HepG2 (cell line): Measurements from ENCODE around the gene STXBP4. TPM values are rescaled to one million over a fixed set of nuclear protein-coding genes. Genes with fewer than 3 reads are reported as not detected.

Experiments used
- CREM ChIP-seq, 2 experiments: sonication (generic) in 1 of 2; formaldehyde crosslinking in 1 of 2; IDR thresholded peaks; 2 replicates each; pipeline versions ENCODE4 v1.4.0 to v1.6.1; 2016 to 2020; ENCODE audit warnings: antibody characterized with exemption in 1 of 2, mild to moderate bottlenecking in 1 of 2, missing genetic modification reagents in 1 of 2
- DBP ChIP-seq: sonication (generic); formaldehyde crosslinking; IDR thresholded peaks from 2 replicates; pipeline ENCODE4 v1.4.0; 2020; ENCODE audit warnings: missing genetic modification reagents; ENCODE audit errors: not compliant biosample characterization
- EHMT2 ChIP-seq: fragments of 200-600 bp; sonication (generic); IDR thresholded peaks from 2 replicates; pipeline ENCODE4 v1.7.0; 2017; ENCODE audit warnings: antibody characterized with exemption, low read depth, low read length, borderline replicate concordance
- EP300 ChIP-seq, 3 experiments: sonication (generic) in 1 of 3; formaldehyde crosslinking in 1 of 3; IDR thresholded peaks; 2 replicates each; pipeline versions ENCODE4 v1.5.1 to v1.6.1; 2011 to 2020; ENCODE audit warnings: low read depth in 2 of 3, low read length in 2 of 3, borderline replicate concordance in 1 of 3, improper control_type of control experiment in 1 of 3, mild to moderate bottlenecking in 1 of 3, missing genetic modification reagents in 1 of 3, moderate library complexity in 1 of 3
- HNRNPK ChIP-seq: fragments of 200-400 bp; formaldehyde crosslinking; IDR thresholded peaks from 2 replicates; pipeline ENCODE4 v1.6.1; 2018; ENCODE audit warnings: low read length, low read depth, moderate library complexity, mild to moderate bottlenecking; ENCODE audit not compliant: poor library complexity, severe bottlenecking
- MXD3 ChIP-seq: IDR thresholded peaks from 2 replicates; pipeline ENCODE4 v1.6.1; 2016; ENCODE audit warnings: mild to moderate bottlenecking, missing biosample characterization, missing genetic modification reagents
- NCOA1 ChIP-seq: sonication (generic); formaldehyde crosslinking; IDR thresholded peaks from 2 replicates; pipeline ENCODE4 v1.9.0; 2021; ENCODE audit warnings: missing genetic modification reagents
- PITX1 ChIP-seq: sonication (generic); formaldehyde crosslinking; IDR thresholded peaks from 2 replicates; pipeline ENCODE4 v1.5.1; 2020; ENCODE audit warnings: mild to moderate bottlenecking, missing genetic modification reagents
- POGK ChIP-seq: sonication (generic); formaldehyde crosslinking; conservative IDR thresholded peaks from 2 replicates; pipeline ENCODE4 v1.8.0; 2022; ENCODE audit warnings: mild to moderate bottlenecking, moderate library complexity, missing genetic modification reagents
- RXRB ChIP-seq: IDR thresholded peaks from 2 replicates; pipeline ENCODE4 v1.6.1; 2016; ENCODE audit warnings: borderline replicate concordance, missing genetic modification reagents, missing compliant biosample characterization
- STAT5B ChIP-seq: sonication (generic); formaldehyde crosslinking; IDR thresholded peaks from 2 replicates; pipeline ENCODE4 v1.4.0; 2020; ENCODE audit warnings: missing genetic modification reagents
- ZBED4 ChIP-seq: sonication (generic); formaldehyde crosslinking; IDR thresholded peaks from 2 replicates; pipeline ENCODE4 v1.4.0; 2020; ENCODE audit warnings: missing genetic modification reagents, borderline replicate concordance
- ZNF12 ChIP-seq: sonication (generic); formaldehyde crosslinking; IDR thresholded peaks from 2 replicates; pipeline ENCODE4 v1.5.0; 2020; ENCODE audit warnings: missing genetic modification reagents
- ZNF121 ChIP-seq: sonication (generic); formaldehyde crosslinking; IDR thresholded peaks from 2 replicates; pipeline ENCODE4 v1.5.0; 2020; ENCODE audit warnings: mild to moderate bottlenecking, missing genetic modification reagents
- ZNF512 ChIP-seq: sonication (generic); formaldehyde crosslinking; IDR thresholded peaks from 2 replicates; pipeline ENCODE4 v1.4.0; 2020; ENCODE audit warnings: mild to moderate bottlenecking, missing genetic modification reagents
- ZNF639 ChIP-seq: conservative IDR thresholded peaks from 2 replicates; pipeline ENCODE4 v1.6.1; 2018; ENCODE audit warnings: missing genetic modification reagents
- polyA plus RNA-seq, 8 experiments: library from polyadenylated mRNA; depleted of rRNA in 3 of 8; stranded (reverse) in 7 of 8; unstranded in 1 of 8; fragments of >200 nt; fragmentation: Illumina TruSeq in 4 of 8; extraction: Trizol in 4 of 8; gene quantifications; 2 replicates each; pipeline versions ENCODE4 v1.2.1 to v1.2.3, GENCODE V29; 2011 to 2016; ENCODE audit warnings: low read depth in 4 of 8, missing spikeins in 1 of 8, mixed read lengths in 1 of 8; ENCODE audit not compliant: insufficient read depth in 1 of 8
- total RNA-seq, 5 experiments: library from RNA; depleted of rRNA; stranded (reverse); fragments of >200 nt; fragmentation: Illumina TruSeq; extraction: Trizol; gene quantifications; 2 replicates each; pipeline ENCODE4 v1.2.3, GENCODE V29; 2016; ENCODE audit warnings: low read depth in 1 of 5

STXBP4 gene
- total and polyA plus RNA-seq, 2 of the 13 experiments (the other 11 are each of a cell fraction or from before 2014, with no cell fraction given), result 8.5 to 36.1 TPM

- TF ChIP-seq ZNF512 (CRISPR knock-in tag) (peak; percentile 67; the same call in 1 of the 2 replicates), DBP (CRISPR knock-in tag) (peak; percentile 41), PITX1 (CRISPR knock-in tag) (peak; percentile 68), RXRB (CRISPR knock-in tag) (peak; percentile 62; the same call in 1 of the 2 replicates), ZNF12 (CRISPR knock-in tag) (peak; percentile 2; the same call in 1 of the 2 replicates), STAT5B (CRISPR knock-in tag) (no peak; the same call in 1 of the 2 replicates), MXD3 (peak; percentile 21), EP300 (IDR thresholded peaks at IDR 0.05; ENCODE audit: low read depth in 2 of 2, low read length in 2 of 2) (peak in 1 of 2 experiments; percentile 11; a peak in 1 of 4 replicates), EP300 (CRISPR knock-in tag; IDR thresholded peaks at IDR 0.05; ENCODE audit: borderline replicate concordance) (no peak), CREM (IDR thresholded peaks at IDR 0.05) (peak; percentile 56; the same call in 1 of the 2 replicates), CREM (CRISPR knock-in tag; IDR thresholded peaks at IDR 0.05) (no peak), ZNF121 (CRISPR knock-in tag) (no peak), NCOA1 (peak; percentile 98), EHMT2 (no peak), HNRNPK (peak; percentile 28), ZBED4 (peak; percentile 70; the same call in 1 of the 2 replicates), ZNF639 (0 out of 2 replicates have a peak, but pooled peaks have one; percentile 56), POGK (CRISPR knock-in tag) (peak; percentile 91; the same call in 1 of the 2 replicates)
Observed at GRCh38 chr17:54968262-54968987, at the start of gene STXBP4, which contains the start of gene COX11 (continued).
